ENCODE data around the gene TMEM63A.

TMEM63A gene

DNA sequence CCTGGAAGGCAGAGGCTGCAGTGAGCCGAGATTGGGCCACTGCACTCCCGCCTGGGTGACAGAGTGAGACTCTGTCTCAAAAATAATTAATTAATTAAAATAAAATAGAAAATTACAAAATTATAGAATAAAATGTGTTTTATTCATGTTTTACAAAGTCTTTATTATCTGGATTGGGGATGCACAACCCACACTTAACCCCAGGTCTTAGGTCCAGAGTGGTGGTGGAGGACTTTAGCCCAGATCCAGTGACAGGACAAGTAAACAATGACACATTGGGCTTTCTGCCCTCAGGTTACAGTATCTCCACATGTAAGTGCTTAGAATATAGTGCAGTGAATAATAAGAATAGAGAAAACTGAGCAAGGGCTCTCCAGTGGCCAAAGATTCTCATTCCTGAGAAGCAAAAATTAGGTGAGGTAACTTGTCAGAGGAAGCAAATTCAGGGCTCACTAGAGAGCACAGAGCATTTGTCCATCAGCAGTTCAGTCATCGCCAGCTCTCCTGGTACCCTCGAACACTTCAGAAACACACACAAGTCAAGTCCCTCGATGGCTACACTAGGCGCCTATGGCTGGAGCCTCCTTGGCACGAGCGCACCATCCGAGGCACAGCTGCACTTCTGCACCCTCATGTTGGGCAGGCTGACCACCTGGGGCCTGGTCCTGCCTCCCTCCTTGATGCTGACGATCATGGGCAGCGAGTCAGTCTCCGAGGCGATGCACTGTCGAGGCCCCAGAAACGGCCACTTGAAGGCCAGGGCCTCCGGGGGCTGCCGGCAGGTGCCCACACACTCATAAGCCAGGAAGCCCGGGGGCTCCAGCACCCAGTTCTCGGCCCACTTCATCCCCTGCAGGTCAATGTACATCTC is 4.2 kb upstream of the TMEM63A start:
- no peak for DNase-seq (ENCODE audit: low read depth in 2 of 2)

DNA sequence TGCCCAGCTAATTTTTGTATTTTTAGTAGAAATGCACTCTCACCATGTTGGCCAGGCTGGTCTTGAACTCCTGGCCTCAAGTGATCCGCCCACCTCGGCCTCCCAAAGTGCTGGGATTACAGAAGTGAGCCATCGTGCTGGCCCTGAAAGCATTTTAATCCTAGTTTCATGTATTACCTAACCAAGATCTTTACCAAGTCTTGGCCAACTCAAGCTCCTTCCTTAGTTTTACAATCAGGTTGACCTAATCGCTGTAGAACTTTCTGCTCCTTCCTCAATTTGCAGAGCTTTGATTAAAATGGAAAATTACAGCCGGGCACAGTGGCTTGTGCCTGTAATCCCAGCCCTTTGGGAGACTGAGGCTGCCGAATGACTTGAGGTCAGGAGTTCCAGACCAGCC is 3.2 kb upstream of the TMEM63A start:
- no peak for DNase-seq (ENCODE audit: low read depth in 2 of 2)

DNA sequence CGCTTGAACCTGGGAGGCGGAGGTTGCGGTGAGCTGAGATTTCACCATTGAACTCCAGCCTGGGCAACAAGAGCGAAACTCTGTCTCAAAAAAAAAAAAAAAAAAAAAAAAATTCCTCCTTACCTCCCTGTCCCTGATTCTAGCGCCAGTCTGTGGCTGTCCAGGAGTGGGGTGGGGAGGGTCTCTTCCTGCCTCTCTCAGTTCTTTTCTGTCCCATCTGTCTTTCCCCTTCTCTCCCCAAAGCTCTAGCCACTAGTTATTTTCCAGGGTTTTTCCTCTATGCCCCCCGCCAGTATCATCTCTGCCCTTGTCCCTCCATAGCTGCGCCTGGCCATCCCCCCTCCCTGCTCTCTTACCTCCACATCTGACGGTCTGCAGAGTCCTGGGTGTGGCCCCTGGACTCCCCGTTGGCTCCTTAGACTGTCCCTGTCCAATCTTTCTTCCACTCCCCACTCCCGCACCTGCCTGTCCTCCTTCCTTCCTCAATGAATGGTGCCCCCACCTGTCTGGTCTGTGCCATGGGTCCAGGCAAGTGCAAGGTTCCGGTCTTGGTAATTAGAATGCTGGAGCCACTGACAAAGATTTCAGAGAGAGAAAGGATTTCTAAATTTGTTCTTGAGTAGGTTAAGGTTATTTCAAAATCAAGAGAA is 1.6 kb upstream of the TMEM63A start:
- DNase-seq (ENCODE audit: low read depth in 2 of 2): no peak

DNA sequence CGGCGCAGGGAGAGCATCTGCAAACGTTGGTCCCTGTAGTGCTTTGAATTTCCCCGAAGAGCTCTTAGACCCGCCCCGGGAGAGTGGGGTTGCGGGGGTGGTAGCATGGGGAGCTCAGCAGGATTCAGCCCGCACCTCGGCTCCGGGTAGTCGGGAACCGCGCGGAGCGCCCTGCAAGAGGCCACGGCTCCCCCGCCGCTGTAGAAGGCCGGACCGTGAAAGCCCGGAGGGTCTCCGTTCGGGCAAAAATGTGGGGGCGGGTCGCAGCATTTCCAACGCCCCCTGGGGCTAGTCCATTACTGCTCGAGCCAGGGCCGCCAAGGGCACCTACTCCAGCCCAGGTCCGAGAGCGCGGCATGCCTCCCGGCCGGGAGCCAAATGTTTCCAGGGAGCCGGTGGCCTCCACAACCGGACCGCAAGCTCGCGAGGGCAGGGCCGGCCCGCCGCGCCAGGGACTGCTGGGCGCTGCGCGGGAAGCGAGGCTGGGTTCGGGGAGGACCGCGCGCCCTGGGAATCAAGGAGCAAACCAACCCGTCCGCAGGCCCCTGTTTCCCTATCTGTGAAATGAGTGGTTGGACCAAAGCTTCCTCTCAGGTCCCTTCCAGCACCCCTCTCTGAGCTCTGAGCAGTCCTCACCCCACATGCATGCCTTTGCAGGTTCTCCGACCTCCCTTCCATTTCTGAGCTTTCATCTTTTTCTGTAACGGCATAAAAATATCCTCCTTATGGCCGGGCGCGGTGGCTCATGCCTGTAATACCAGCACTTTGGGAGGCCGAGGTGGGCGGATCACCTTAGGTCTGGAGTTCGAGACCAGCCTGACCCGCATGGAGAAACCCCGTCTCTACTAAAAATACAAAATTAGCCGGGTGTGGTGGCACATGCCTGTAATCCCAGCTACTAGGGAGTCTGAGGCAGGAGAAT is 775 bp upstream of the TMEM63A start:
- no peak for DNase-seq (ENCODE audit: low read depth in 2 of 2)

DNA sequence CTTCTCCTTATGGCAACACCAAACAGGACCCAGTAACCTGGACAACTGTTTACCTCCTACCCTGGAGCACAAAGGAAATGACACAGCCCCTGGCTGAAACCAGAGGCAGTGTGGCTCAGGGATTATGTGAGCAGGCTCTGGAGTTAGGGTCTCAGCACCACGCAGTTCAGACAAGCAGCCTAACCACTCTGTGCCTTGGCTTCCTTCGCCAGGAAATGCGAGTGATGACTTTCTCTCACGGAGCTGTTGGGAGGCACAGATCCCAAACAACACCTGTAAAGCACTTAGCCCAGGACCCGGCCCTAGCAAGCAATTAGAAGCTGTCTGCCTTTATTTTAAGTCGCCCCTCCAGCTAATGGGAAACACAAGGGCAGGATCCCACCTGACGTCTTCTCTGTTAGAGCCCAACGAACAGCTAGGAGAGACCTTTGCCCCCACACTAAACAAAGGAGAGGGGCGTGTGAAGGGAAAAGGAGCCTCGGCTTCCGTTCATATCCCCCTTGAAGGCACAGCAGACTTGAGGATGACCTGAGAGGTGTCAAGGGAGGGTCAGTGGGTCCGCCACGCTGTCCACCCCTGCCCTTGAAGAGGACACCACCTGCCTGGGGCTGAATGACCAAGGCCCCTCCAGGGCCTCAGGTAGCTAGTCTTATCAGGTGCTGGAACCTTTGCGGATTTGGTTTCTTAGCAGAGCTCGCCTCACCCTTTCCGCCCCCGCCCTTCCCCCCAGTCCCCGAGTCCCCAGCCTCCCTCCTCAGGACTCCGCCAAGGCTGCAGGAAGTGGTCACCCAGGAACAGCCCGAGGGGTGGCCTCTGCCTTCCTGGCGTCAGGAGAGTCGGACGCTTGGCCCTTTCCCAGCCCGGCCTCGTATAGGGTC is 860 bp downstream of the TMEM63A start:
- DNase-seq (ENCODE audit: low read depth in 2 of 2): no peak

DNA sequence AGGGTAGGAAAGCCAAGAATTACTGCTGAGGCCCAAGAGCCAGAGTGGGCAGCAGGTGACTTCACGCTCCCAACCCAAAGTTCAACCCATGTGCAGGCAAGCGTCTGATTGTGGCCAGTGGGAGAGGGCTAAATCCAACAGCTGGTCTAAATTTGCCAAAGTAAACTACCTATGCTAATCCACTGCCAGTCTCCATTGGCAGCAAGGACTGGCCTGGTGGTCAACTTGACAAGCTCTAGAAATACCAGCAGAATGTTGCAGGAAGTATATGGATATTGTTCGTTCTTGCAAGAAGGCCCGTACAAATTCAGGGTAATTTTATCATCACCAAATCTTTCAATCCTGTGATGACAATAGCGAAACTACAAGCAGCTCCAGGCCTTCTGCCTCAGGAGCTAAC is 1.5 kb downstream of the TMEM63A start:
- DNase-seq (ENCODE audit: low read depth in 2 of 2): no peak

DNA sequence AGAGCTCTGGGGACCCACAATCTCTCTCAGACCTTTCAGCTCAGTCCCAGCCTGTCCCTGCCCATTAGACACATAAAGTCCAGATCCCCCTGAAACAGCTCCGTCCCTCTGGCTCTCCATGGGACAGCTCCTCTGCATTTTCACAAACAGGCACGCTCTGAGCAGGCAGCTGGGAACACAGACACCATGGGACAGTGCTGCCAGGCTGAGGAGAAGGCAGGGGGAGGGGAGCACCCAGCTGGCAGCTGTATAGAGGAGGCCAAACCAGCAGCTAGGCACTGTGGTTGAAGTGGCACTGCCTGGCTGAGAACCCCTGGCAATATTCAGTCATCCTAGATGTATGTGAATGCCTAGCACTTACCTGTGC is 2.0 kb downstream of the TMEM63A start:
- DNase-seq (ENCODE audit: low read depth in 2 of 2): no peak

DNA sequence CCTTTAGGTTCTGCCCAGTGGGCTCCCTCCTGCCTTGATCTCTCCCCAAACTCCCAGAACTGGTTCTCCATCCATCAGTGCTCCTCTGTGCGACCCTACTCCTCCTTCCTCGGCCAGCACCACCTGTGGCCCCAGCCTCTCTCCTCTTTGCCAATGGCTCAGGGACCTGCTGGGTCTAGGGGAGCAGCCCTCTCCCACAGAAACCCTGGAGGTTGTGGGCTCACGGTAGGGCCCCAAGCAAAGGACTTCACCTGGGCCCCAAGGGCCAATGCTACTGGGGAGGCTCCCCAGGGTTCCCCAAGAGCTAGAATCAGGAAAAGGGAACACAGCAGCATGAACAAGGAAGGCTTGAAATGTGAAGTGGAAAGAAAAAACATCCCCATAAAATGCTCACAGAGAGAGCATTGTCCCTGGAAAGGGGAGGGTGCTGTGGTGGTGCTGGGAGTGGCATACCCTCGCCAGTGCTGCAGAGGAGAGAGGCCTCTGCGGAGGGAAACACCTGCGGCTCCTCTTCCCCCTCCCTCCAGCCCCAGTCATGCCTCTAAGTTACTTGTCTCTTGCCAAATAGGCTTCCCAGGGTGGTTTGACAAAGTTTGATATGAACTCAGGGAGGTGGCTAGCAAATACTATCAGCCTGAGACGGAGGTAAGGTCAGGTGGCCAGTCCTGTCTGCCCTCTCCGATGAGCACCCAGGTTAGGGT is 2.5 kb downstream of the TMEM63A start:
- no peak for DNase-seq (ENCODE audit: low read depth in 2 of 2)

DNA sequence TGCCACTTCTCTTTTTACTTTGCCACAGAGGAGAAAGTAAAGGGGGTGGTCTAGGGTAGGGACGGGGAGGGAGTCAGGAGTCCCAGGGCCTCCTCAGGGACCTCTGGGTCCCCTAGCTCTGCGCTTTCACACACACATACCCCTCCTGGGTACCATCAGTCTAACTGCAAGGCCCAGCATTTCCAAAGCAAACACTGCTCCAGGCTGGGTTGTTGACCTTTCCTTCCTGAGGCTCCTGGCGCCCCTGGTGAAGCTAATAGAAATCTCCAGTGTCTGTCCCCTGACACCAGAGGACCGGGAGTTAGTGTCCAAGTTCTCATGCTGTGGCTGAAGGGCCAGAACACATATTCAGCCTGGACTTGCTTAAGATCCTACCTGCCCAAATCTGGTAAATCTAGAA is 3.9 kb downstream of the TMEM63A start:
- DNase-seq (ENCODE audit: low read depth in 2 of 2): no peak

DNA sequence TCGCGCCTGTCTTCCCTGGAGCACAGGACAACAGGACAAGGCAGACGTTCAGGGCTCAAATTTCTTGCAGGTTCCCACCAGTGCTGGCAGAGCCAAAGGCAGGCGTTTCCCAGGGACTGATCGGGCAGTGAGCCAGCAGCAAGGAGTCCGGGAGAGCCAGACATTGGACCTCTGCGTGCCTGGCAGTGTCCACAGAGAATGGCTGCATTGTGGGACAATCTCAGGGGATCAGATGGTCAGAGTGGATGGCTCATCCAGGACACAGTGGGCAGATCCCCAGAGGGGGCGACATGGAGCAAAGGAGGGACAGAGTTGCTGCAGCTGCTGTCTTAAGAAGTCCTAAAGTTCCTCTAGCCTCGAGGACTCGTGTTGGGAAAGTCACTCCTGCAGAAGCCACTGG is 4.6 kb downstream of the TMEM63A start:
- DNase-seq (ENCODE audit: low read depth in 2 of 2): no peak

DNA sequence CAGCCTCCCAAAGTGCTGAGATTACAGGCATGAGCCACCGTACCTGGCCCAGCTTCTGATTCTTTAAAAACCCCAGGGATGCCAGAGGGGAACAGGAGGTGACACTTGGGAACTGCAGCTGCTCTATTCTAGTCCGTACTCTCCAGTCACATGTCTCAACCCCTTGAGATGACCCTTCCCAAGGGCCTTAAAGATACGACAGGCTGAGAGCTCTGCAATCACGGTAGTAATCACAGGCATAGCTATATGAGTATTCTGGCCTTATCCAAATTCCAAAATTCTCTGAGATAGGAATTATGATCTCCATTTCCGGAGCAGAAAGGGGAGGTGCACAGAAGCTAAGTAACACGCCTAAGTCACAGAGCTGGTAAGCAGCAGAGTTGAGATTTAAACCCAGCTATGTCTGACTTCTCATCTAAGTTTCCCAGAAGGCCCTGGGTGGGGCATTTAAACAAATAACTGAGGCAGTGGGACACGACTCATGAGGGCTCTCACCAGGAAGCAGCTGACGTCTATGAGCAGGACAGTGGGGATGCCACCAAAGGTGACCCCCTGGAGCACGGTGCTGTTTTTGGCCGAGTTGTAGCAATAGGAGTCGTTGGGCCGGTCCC is 5.2 kb downstream of the TMEM63A start:
- no peak for DNase-seq (ENCODE audit: low read depth in 2 of 2)

DNA sequence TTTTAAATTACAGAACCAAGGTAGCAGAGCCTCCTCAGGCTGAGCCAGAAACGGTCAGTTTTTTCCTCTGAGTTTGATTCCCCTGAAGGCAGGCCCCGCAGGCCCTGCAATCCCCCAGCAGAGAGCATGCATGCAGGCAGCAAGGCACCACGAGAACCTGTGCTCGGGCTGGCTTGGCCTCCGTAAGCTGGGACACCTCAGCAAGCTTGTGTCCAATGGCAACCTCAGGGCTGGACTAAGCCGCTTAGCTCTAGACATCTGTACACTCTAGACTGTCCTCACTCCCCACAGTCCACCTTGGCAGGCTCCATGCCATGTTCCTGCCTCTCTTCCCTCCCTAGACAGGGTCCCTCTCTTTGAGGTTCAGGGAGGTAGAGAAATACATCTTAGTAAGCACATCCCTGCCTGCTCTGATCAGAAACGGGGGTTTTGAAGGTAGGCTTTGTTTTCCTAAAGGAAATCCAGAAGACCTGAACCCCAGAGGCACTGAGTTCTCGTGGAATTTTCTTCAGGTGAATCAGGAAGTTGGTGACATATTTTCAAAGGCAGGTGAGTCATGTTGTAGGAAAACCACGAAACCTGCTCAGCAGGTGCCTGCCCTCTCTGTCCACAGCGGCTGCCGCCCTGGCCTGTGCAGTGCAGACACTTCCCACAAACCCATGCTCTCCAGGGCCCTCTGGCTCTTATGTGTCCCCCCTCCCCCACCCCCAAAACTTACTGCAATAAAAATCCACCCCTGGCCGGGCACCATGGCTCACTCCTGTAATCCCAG is 7.0 kb downstream of the TMEM63A start:
- no peak for DNase-seq (ENCODE audit: low read depth in 2 of 2)

DNA sequence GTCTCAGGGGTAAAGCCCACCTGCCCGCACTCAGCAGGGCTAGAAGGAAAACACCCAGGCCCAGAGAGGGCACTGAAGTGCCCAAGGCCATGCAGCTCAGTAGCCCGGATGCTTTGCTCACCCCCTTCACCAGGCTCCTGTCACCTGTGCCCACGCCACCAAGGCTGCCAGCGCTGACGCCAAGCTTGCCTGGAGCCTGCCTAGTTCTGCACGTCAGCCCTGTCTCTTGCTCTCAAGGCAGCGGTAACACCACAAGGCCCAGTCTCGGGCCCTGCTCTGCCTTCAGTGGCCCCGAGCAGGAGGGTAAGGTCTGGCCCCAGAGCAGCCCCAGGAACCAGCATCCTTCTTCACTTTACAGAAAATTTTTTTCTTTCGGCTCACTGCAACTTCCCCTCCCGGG is 7.7 kb downstream of the TMEM63A start:
- DNase-seq (ENCODE audit: low read depth in 2 of 2): no peak

DNA sequence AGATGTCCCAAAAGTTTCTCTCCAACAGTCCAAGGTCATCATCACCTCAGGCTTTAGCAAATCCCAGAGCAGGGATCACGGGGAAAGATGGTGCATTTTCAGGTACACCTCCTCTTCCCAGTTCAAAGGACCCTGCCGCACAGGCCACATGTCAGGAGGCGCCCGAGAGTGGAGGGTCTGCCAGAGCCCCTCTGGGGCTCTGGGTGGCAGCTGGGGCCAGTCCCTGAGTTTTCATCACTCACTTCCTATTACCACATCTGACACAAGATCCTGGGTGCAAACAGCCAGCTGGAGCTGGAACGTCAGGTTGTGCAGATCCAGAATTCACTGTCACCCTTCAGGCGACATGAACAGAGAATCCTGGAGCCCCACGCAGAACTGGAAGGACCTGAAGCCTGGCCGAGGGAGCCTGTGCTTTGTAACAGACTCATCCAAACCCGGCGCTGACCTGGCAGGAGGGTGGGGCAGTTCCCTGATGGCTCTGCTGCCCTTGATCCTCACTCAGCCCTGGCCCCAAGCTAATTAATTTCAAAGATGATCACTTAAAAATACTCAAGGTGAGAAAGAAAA is 8.8 kb downstream of the TMEM63A start:
- no peak for DNase-seq (ENCODE audit: low read depth in 2 of 2)

DNA sequence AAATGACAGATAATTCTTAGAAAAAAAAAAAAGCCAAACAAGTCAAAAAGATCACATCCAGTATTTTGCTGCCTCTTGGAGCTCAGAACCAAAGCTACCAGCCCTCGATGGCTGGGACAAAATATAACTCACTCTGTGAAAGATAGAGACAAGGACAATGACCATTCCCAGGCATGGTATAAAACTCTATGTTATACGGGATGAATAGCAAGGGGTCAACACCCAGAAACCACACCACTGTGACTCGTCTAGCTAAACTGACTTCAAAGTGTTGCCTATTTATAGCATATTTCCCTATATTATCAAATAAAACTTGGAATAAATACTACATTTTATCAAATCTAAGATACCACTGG is 10.1 kb downstream of the TMEM63A start:
- DNase-seq (ENCODE audit: low read depth in 2 of 2): no peak

DNA sequence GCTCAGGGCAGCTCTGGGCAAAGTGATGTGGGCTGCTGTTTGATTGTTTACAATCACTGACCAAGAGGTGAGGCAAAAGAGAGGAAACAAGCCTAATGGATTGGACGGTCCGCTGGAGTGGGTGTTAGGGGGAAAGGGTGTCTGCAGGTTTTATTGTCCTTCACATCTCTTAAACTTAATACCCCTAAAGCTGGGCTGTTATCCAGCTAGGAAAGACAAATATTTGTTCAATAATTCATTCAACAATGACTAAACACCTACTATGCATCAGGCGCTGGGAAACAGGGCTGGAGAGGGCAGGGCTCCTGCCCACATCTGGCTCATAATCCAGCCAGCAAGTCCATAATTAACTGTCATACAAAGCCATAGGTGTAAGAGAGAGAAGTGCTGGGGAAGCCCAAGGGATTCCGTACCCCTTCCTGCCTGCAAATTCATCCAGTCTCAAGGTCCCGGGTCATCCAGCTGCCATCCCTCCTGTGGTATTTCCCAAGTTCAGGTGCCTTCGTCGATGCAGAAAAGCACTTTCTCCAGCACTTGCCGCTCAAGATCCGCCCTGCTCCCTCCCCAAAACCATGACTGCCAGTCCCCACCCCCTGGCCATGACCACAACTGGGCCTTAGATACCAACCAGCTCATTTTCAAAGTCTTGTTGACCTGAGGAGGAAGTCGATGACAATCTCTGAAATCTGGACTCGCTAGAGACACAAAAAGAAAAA is 10.7 kb downstream of the TMEM63A start:
- DNase-seq (ENCODE audit: low read depth in 2 of 2): no peak

DNA sequence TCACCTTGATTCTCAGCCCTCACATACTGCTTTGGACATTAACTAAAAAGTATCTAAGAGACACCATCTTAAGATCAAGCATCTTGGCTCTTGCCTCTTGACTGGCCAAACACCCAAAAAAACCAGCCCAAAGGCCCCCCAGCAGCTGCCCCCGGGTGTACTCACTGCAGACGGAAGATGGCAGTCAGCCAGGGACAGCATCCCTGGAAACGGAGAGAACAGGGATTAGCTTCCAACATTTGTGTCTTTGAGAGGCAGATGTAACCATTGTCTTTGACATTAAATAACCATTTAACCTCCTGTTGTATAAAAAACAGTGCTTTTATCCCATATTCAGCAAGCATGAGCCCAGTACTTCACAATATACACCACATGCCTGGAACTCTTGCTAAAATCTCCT is 11.3 kb downstream of the TMEM63A start:
- DNase-seq (ENCODE audit: low read depth in 2 of 2): no peak

DNA sequence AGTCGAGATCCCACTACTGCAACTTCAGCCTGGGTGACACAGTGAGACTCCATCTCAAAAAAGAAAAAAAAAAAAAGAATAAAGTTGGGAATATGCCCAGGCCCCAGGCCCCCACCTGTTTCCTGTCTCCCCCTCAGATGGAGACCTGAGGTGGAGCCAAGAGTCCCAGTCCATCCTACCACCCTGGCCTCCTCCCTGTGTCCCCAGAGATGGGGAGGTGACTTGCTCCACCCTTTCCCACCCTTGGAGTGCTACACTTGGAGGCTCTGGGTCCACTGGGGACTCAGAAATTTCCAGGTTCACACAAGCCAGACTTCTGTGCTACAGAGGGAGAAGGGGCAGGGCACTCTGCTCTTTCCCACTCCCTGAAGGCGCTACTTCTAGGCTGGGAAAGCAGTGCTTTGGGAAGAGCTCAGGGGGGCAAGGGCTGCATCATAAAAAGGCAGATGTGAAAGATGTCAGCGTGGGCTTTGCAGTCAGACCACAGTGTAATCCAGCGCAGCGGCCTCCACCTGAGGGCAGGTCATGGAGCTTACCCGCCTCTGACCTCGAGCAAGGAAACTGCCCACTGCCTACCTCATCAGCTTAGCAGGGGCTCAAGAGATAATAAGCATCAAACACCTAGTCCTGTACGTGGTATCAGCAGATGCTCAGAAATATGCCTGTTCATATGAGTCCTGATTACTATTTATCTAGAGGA is 13.4 kb downstream of the TMEM63A start:
- DNase-seq (ENCODE audit: low read depth in 2 of 2): no peak

Measured in stimulated activated CD4-positive, alpha-beta T cell treated with anti-CD3 and anti-CD28 coated beads, Interleukin-15, amount 100 ng/mL, for 48 hours (primary cell).